ENCODE data around the gene MNT. TPM values are rescaled to one million over a fixed set of nuclear protein-coding genes. Genes with fewer than 3 reads are reported as not detected.

The MNT gene
- total and polyA plus RNA-seq, 2 donors: 2.4 to 9.8 TPM

GRCh38 chr17:2363851-2364762, 36.8 kb downstream of the MNT start:
- 92% methylated on average over 26 of the region's 26 CpGs for WGBS
- no peaks in the 10 kb centered on the region for H3K9me3 ChIP-seq (ENCODE audit: control insufficient read depth in 2 of 2, insufficient read depth in 1 of 2, low read length in 1 of 2)
- peaks cover 28 to 44% of the 10 kb centered on the region in 2 donors for H3K36me3 ChIP-seq (ENCODE audit: control insufficient read depth in 2 of 2, insufficient read depth in 2 of 2, low read length in 1 of 2)
- no peak overlapping the region for H3K27ac ChIP-seq (ENCODE audit: low read depth in 1 of 2, low read length in 1 of 2)
- H3K27me3 ChIP-seq (ENCODE audit: control insufficient read depth in 2 of 2, insufficient read depth in 1 of 2, low read length in 1 of 2): no peaks in the 10 kb centered on the region
- no peak overlapping the region for H3K4me3 ChIP-seq (ENCODE audit: low read length in 2 of 2)
- no peak for DNase-seq (ENCODE audit: low read depth in 6 of 9, low spot score in 9 of 9)
- no peaks in the 10 kb centered on the region for H3K4me1 ChIP-seq (ENCODE audit: control insufficient read depth in 2 of 2, insufficient read depth in 2 of 2, low read length in 2 of 2)

- no peak overlapping the region for H3K27ac ChIP-seq (ENCODE audit: low read depth in 1 of 2, low read length in 1 of 2)
- H3K36me3 ChIP-seq (ENCODE audit: control insufficient read depth in 2 of 2, insufficient read depth in 2 of 2, low read length in 1 of 2): peaks cover 28 to 44% of the 10 kb centered on the region in 2 donors
- no peaks in the 10 kb centered on the region for H3K27me3 ChIP-seq (ENCODE audit: control insufficient read depth in 2 of 2, insufficient read depth in 1 of 2, low read length in 1 of 2)
- no peaks in the 10 kb centered on the region for H3K4me1 ChIP-seq (ENCODE audit: control insufficient read depth in 2 of 2, insufficient read depth in 2 of 2, low read length in 2 of 2)
- H3K4me3 ChIP-seq (ENCODE audit: low read length in 2 of 2): no peak overlapping the region
- 97% methylated on average over 21 of the region's 21 CpGs for WGBS
- no peak for DNase-seq (ENCODE audit: low read depth in 6 of 9, low spot score in 9 of 9)
- H3K9me3 ChIP-seq (ENCODE audit: control insufficient read depth in 2 of 2, insufficient read depth in 1 of 2, low read length in 1 of 2): no peaks in the 10 kb centered on the region
Observed at GRCh38 chr17:2363318-2363717, 37.5 kb downstream of the MNT start.

GRCh38 chr17:2362881-2363280, 38.0 kb downstream of the MNT start:
- Histone ChIP-seq H3K4me3 (ENCODE audit: low read length in 2 of 2) (no peak overlapping the region), H3K27me3 (ENCODE audit: control insufficient read depth in 2 of 2, insufficient read depth in 1 of 2, low read length in 1 of 2) (no peaks in the 10 kb centered on the region), H3K9me3 (ENCODE audit: control insufficient read depth in 2 of 2, insufficient read depth in 1 of 2, low read length in 1 of 2) (no peaks in the 10 kb centered on the region), H3K4me1 (ENCODE audit: control insufficient read depth in 2 of 2, insufficient read depth in 2 of 2, low read length in 2 of 2) (no peaks in the 10 kb centered on the region), H3K27ac (ENCODE audit: low read depth in 1 of 2, low read length in 1 of 2) (no peak overlapping the region), H3K36me3 (ENCODE audit: control insufficient read depth in 2 of 2, insufficient read depth in 2 of 2, low read length in 1 of 2) (peaks cover 28 to 44% of the 10 kb centered on the region in 2 donors)
- 99% methylated on average over 14 of the region's 14 CpGs for WGBS
- no peak for DNase-seq (ENCODE audit: low read depth in 6 of 9, low spot score in 9 of 9)

GRCh38 chr17:2362416-2362815, 38.4 kb downstream of the MNT start:
- H3K4me1 ChIP-seq (ENCODE audit: control insufficient read depth in 2 of 2, insufficient read depth in 2 of 2, low read length in 2 of 2): no peaks in the 10 kb centered on the region
- H3K27me3 ChIP-seq (ENCODE audit: control insufficient read depth in 2 of 2, insufficient read depth in 1 of 2, low read length in 1 of 2): no peaks in the 10 kb centered on the region
- WGBS: 94% methylated on average over 19 of the region's 19 CpGs
- no peak overlapping the region for H3K4me3 ChIP-seq (ENCODE audit: low read length in 2 of 2)
- no peak for DNase-seq (ENCODE audit: low read depth in 6 of 9, low spot score in 9 of 9)
- peaks cover 28 to 44% of the 10 kb centered on the region in 2 donors for H3K36me3 ChIP-seq (ENCODE audit: control insufficient read depth in 2 of 2, insufficient read depth in 2 of 2, low read length in 1 of 2)
- H3K27ac ChIP-seq (ENCODE audit: low read depth in 1 of 2, low read length in 1 of 2): no peak overlapping the region
- no peaks in the 10 kb centered on the region for H3K9me3 ChIP-seq (ENCODE audit: control insufficient read depth in 2 of 2, insufficient read depth in 1 of 2, low read length in 1 of 2)

- Histone ChIP-seq H3K4me1 (ENCODE audit: control insufficient read depth in 2 of 2, insufficient read depth in 2 of 2, low read length in 2 of 2) (no peaks in the 10 kb centered on the region), H3K27me3 (ENCODE audit: control insufficient read depth in 2 of 2, insufficient read depth in 1 of 2, low read length in 1 of 2) (no peaks in the 10 kb centered on the region), H3K4me3 (ENCODE audit: low read length in 2 of 2) (no peak overlapping the region), H3K9me3 (ENCODE audit: control insufficient read depth in 2 of 2, insufficient read depth in 1 of 2, low read length in 1 of 2) (no peaks in the 10 kb centered on the region), H3K27ac (ENCODE audit: low read depth in 1 of 2, low read length in 1 of 2) (no peak overlapping the region), H3K36me3 (ENCODE audit: control insufficient read depth in 2 of 2, insufficient read depth in 2 of 2, low read length in 1 of 2) (peaks cover 28 to 40% of the 10 kb centered on the region in 2 donors)
- no peak for DNase-seq (ENCODE audit: low read depth in 6 of 9, low spot score in 9 of 9)
- WGBS: 99% methylated on average over 20 of the region's 20 CpGs
Observed at GRCh38 chr17:2362016-2362415, 38.8 kb downstream of the MNT start.

GRCh38 chr17:2361010-2361760, 39.7 kb downstream of the MNT start:
- H3K4me3 ChIP-seq (ENCODE audit: low read length in 2 of 2): no peak overlapping the region
- H3K9me3 ChIP-seq (ENCODE audit: control insufficient read depth in 2 of 2, insufficient read depth in 1 of 2, low read length in 1 of 2): no peaks in the 10 kb centered on the region
- no peak overlapping the region for H3K27ac ChIP-seq (ENCODE audit: low read depth in 1 of 2, low read length in 1 of 2)
- no peak for DNase-seq (ENCODE audit: low read depth in 6 of 9, low spot score in 9 of 9)
- no peaks in the 10 kb centered on the region for H3K27me3 ChIP-seq (ENCODE audit: control insufficient read depth in 2 of 2, insufficient read depth in 1 of 2, low read length in 1 of 2)
- H3K4me1 ChIP-seq (ENCODE audit: control insufficient read depth in 2 of 2, insufficient read depth in 2 of 2, low read length in 2 of 2): no peaks in the 10 kb centered on the region
- peaks cover 23 to 38% of the 10 kb centered on the region in 2 donors for H3K36me3 ChIP-seq (ENCODE audit: control insufficient read depth in 2 of 2, insufficient read depth in 2 of 2, low read length in 1 of 2)
- 91% methylated on average over 21 of the region's 21 CpGs for WGBS

- peaks cover 1 to 15% of the 10 kb centered on the region in 2 donors for H3K36me3 ChIP-seq (ENCODE audit: control insufficient read depth in 2 of 2, insufficient read depth in 2 of 2, low read length in 1 of 2)
Observed at GRCh38 chr17:2357931-2358434, 42.9 kb downstream of the MNT start.

GRCh38 chr17:2357237-2357636, 43.6 kb downstream of the MNT start:
- H3K4me1 ChIP-seq (ENCODE audit: control insufficient read depth in 2 of 2, insufficient read depth in 2 of 2, low read length in 2 of 2): peaks cover 10 to 15% of the 10 kb centered on the region in 2 donors
- DNase-seq (ENCODE audit: low read depth in 6 of 9, low spot score in 9 of 9): no peak
- no peaks in the 10 kb centered on the region for H3K9me3 ChIP-seq (ENCODE audit: control insufficient read depth in 2 of 2, insufficient read depth in 1 of 2, low read length in 1 of 2)
- no peak overlapping the region for H3K27ac ChIP-seq (ENCODE audit: low read depth in 1 of 2, low read length in 1 of 2)
- peaks cover 0 to 9% of the 10 kb centered on the region in 2 donors for H3K36me3 ChIP-seq (ENCODE audit: control insufficient read depth in 2 of 2, insufficient read depth in 2 of 2, low read length in 1 of 2)
- WGBS: 99% methylated on average over 4 of the region's 4 CpGs
- no peak overlapping the region for H3K4me3 ChIP-seq (ENCODE audit: low read length in 2 of 2)
- H3K27me3 ChIP-seq (ENCODE audit: control insufficient read depth in 2 of 2, insufficient read depth in 1 of 2, low read length in 1 of 2): no peaks in the 10 kb centered on the region

More at GRCh38 chr17:2357931-2358434, 42.9 kb downstream of the MNT start:
- H3K4me1 ChIP-seq (ENCODE audit: control insufficient read depth in 2 of 2, insufficient read depth in 2 of 2, low read length in 2 of 2): peaks cover 10 to 13% of the 10 kb centered on the region in 2 donors
- H3K27me3 ChIP-seq (ENCODE audit: control insufficient read depth in 2 of 2, insufficient read depth in 1 of 2, low read length in 1 of 2): no peaks in the 10 kb centered on the region
- no peak overlapping the region for H3K27ac ChIP-seq (ENCODE audit: low read depth in 1 of 2, low read length in 1 of 2)
- WGBS: 98% methylated on average over 10 of the region's 10 CpGs
- H3K9me3 ChIP-seq (ENCODE audit: control insufficient read depth in 2 of 2, insufficient read depth in 1 of 2, low read length in 1 of 2): no peaks in the 10 kb centered on the region
- no peak for DNase-seq (ENCODE audit: low read depth in 6 of 9, low spot score in 9 of 9)
- H3K4me3 ChIP-seq (ENCODE audit: low read length in 2 of 2): no peak overlapping the region

- H3K36me3 ChIP-seq (ENCODE audit: control insufficient read depth in 2 of 2, insufficient read depth in 2 of 2, low read length in 1 of 2): peaks cover 0 to 3% of the 10 kb centered on the region in 2 donors
- H3K27ac ChIP-seq (ENCODE audit: low read depth in 1 of 2, low read length in 1 of 2): peak overlapping the region in 1 of 2 donors; percentile 7
- H3K9me3 ChIP-seq (ENCODE audit: control insufficient read depth in 2 of 2, insufficient read depth in 1 of 2, low read length in 1 of 2): no peaks in the 10 kb centered on the region
- H3K27me3 ChIP-seq (ENCODE audit: control insufficient read depth in 2 of 2, insufficient read depth in 1 of 2, low read length in 1 of 2): no peaks in the 10 kb centered on the region
- DNase-seq (ENCODE audit: low read depth in 6 of 9, low spot score in 9 of 9): no peak
- H3K4me1 ChIP-seq (ENCODE audit: control insufficient read depth in 2 of 2, insufficient read depth in 2 of 2, low read length in 2 of 2): peaks cover 10 to 15% of the 10 kb centered on the region in 2 donors
- no peak overlapping the region for H3K4me3 ChIP-seq (ENCODE audit: low read length in 2 of 2)
- 97% methylated on average over 8 of the region's 8 CpGs for WGBS
Observed at GRCh38 chr17:2354311-2354710, 46.5 kb downstream of the MNT start.

All from thymus (tissue), 11 donors.